Endothelial cell of umbilical vein (primary cell): ENCODE results near the gene COL4A2. TPM values are rescaled to one million over a fixed set of nuclear protein-coding genes. Genes with fewer than 3 reads are reported as not detected.

Experiments
- BruUV-seq: library from RNA; stranded (reverse); fragments of 400-500 nt; replicated peaks from 2 replicates; lab custom pipeline; 2021; lab: Mats Ljungman, UMichigan
- CTCF ChIA-PET: fragments of 300-600, 350-600 bp; sonication (Branson Sonifier 250); formaldehyde crosslinking; loops from one replicate; lab custom pipeline; 2021; ENCODE audit warnings: antibody characterized with exemption, inconsistent platforms; lab: Charles Lee
- POLR2A ChIA-PET: fragments of 300-600, 350-600 bp; sonication (Branson Sonifier 250); formaldehyde crosslinking; loops from one replicate; lab custom pipeline; 2021; ENCODE audit warnings: antibody characterized with exemption, inconsistent platforms; lab: Charles Lee
- DNase-seq: peaks from one replicate; pipeline ENCODE4 v3.0.0-alpha.2; 2011; ENCODE audit warnings: low read depth, low spot score
- FAIRE-seq: peaks from 2 replicates; lab custom pipeline; 2011; peaks lifted over from hg19 to GRCh38; lab: Jason Lieb, UNC
- H2AFZ ChIP-seq: 2 replicates; pipeline ENCODE4 v1.6.0; 2012; ENCODE audit warnings: low read depth, low read length, control low read depth, inconsistent platforms
- H3K27ac ChIP-seq: 2 replicates; pipeline ENCODE4 v1.5.1; 2011; ENCODE audit warnings: low read depth, mild to moderate bottlenecking, control low read depth, low read length, moderate library complexity; ENCODE audit not compliant: insufficient read depth
- H3K27me3 ChIP-seq, 2 experiments: 2 replicates each; pipeline versions ENCODE4 v1.6.0 to v1.6.1; 2011; ENCODE audit warnings: low read length in 2 of 2, mixed read lengths in 1 of 2; ENCODE audit not compliant: control insufficient read depth in 2 of 2, insufficient read depth in 2 of 2
- H3K36me3 ChIP-seq, 2 experiments: 2 replicates in 1 of 2; 3 replicates in 1 of 2; pipeline ENCODE4 v1.5.1; 2011; ENCODE audit warnings: low read length in 2 of 2, mild to moderate bottlenecking in 1 of 2, moderate library complexity in 1 of 2; ENCODE audit not compliant: control insufficient read depth in 2 of 2, insufficient read depth in 2 of 2; ENCODE audit errors: extremely low read depth in 1 of 2
- H3K4me1 ChIP-seq: 3 replicates; pipeline ENCODE4 v1.5.1; 2011; ENCODE audit warnings: mild to moderate bottlenecking, low read length; ENCODE audit not compliant: control insufficient read depth, insufficient read depth; ENCODE audit errors: extremely low read depth
- H3K4me2 ChIP-seq: 2 replicates; pipeline ENCODE4 v1.6.1; 2011; ENCODE audit warnings: low read length, control low read depth, mixed read lengths; ENCODE audit not compliant: insufficient read depth
- H3K4me3 ChIP-seq, 3 experiments: fragments of 200-600 bp in 1 of 3; sonication (generic), shearing (Covaris generic) in 1 of 3; replicated peaks in 1 of 3; 2 replicates each; pipeline ENCODE4 v1.5.1; 2011 to 2016; ENCODE audit warnings: control low read depth in 3 of 3, low read length in 3 of 3, mild to moderate bottlenecking in 2 of 3, inconsistent platforms in 1 of 3, low read depth in 1 of 3, moderate library complexity in 1 of 3; ENCODE audit not compliant: insufficient read depth in 1 of 3
- H3K79me2 ChIP-seq: 2 replicates; pipeline ENCODE4 v1.6.0; 2012; ENCODE audit warnings: low read length, inconsistent platforms; ENCODE audit not compliant: control insufficient read depth, insufficient read depth
- H3K9ac ChIP-seq: replicated peaks from 2 replicates; pipeline ENCODE3; 2011; ENCODE audit warnings: low read length, control low read depth; ENCODE audit not compliant: insufficient read depth; ENCODE audit errors: extremely low read depth
- H3K9me1 ChIP-seq: replicated peaks from 3 replicates; pipeline ENCODE4 v1.6.0; 2011; ENCODE audit warnings: mild to moderate bottlenecking, low read length; ENCODE audit not compliant: control insufficient read depth, insufficient read depth; ENCODE audit errors: extremely low read depth
- H3K9me3 ChIP-seq: replicated peaks from 2 replicates; pipeline ENCODE4 v1.5.1; 2012; ENCODE audit warnings: low read length, inconsistent platforms; ENCODE audit not compliant: control insufficient read depth, insufficient read depth
- H4K20me1 ChIP-seq: replicated peaks from 2 replicates; pipeline ENCODE3; 2011; ENCODE audit warnings: mild to moderate bottlenecking, low read length; ENCODE audit not compliant: control insufficient read depth, insufficient read depth; ENCODE audit errors: extremely low read depth
- EZH2 ChIP-seq: IDR thresholded peaks from 2 replicates; pipeline ENCODE4 v1.6.1; 2012; ENCODE audit warnings: borderline replicate concordance, low read depth, mild to moderate bottlenecking, moderate library complexity, low read length, inconsistent platforms; ENCODE audit not compliant: severe bottlenecking
- FOS ChIP-seq: IDR thresholded peaks from 2 replicates; pipeline ENCODE4 v1.6.1; 2011; ENCODE audit warnings: mild to moderate bottlenecking, low read length, moderate library complexity, borderline replicate concordance; ENCODE audit not compliant: insufficient read depth
- JUN ChIP-seq: IDR thresholded peaks from 2 replicates; pipeline ENCODE4 v1.6.1; 2011; ENCODE audit warnings: borderline replicate concordance, low read depth; ENCODE audit not compliant: insufficient read length, insufficient read depth
- MYC ChIP-seq: IDR thresholded peaks from one replicate; pipeline ENCODE4 v1.6.1; 2011; ENCODE audit warnings: mild to moderate bottlenecking, low read depth, low read length
- POLR2AphosphoS5 ChIP-seq: IDR thresholded peaks from 2 replicates; pipeline ENCODE4 v1.6.1; 2012; ENCODE audit warnings: low read depth, mild to moderate bottlenecking, control low read depth, low read length, moderate library complexity; ENCODE audit not compliant: insufficient read depth
- dilution Hi-C: fragments of 300-500 bp; cut with MboI; formaldehyde crosslinking; loops from one replicate; pipeline ENCODE4 v1.15.0; 2019; ENCODE audit warnings: low sequenced_read_pairs; ENCODE audit not compliant: extremely low pct_ligation_motif_present
- intact Hi-C: fragments of 100-400 bp; cut with micrococcal nuclease; formaldehyde crosslinking; loops from one replicate; pipeline ENCODE4 v1.10.0; 2022
- polyA plus RNA-seq, 4 experiments: library from polyadenylated mRNA; depleted of rRNA in 3 of 4; stranded (reverse) in 3 of 4; unstranded in 1 of 4; fragments of >200 nt; gene quantifications; 2 replicates each; pipeline versions ENCODE4 v1.2.1 to v1.2.3, GENCODE V29; 2011 to 2012; ENCODE audit warnings: missing spikeins in 1 of 4
- total RNA-seq: library from RNA; stranded (reverse); gene quantifications from 2 replicates; pipeline ENCODE4 v1.2.3, GENCODE V29; 2021
- TF ChIP-seq, protein P1 (sequence below), 2 donors: IDR thresholded peaks; 1 replicate in 1 of 2; 2 replicates in 1 of 2; pipeline ENCODE4 v1.5.1; 2011; ENCODE audit warnings: low read length in 2 of 2, mild to moderate bottlenecking in 2 of 2, moderate library complexity in 2 of 2, control low read depth in 1 of 2, inconsistent platforms in 1 of 2, low read depth in 1 of 2; ENCODE audit not compliant: insufficient read depth in 1 of 2; ENCODE audit errors: extremely low read depth in 1 of 2
- TF ChIP-seq, protein P2 (sequence below): IDR thresholded peaks from 2 replicates; pipeline ENCODE4 v1.6.1; 2011; ENCODE audit not compliant: insufficient read depth, insufficient read length

The COL4A2 gene
- total and polyA plus RNA-seq, 2 donors (not counting 3 experiments of a cell fraction or from before 2014, with no cell fraction given) = 792 to 940 TPM

- Histone ChIP-seq H3K4me3 (no peak overlapping the region), H2AFZ (no peak overlapping the region), H3K9ac (no peak overlapping the region), H3K9me3 (no peaks in the 10 kb centered on the region), H3K27ac (peak overlapping the region; percentile 54), H3K9me1 (no peaks in the 10 kb centered on the region), H3K27me3 (no peaks in the 10 kb centered on the region), H3K36me3 (peaks cover 0 to 4% of the 10 kb centered on the region in 2 experiments), H3K4me1 (peaks cover 67% of the 10 kb centered on the region), H4K20me1 (peaks cover 3% of the 10 kb centered on the region), H3K4me2 (no peak overlapping the region), H3K79me2 (peaks cover 49% of the 10 kb centered on the region)
- FAIRE-seq = peak; percentile 38
- dilution Hi-C loops (no loop called here), intact Hi-C loops (no loop called here)
- no peak for TF ChIP-seq POLR2AphosphoS5
- no peak for TF ChIP-seq MYC
- TF ChIP-seq, protein P1, sequence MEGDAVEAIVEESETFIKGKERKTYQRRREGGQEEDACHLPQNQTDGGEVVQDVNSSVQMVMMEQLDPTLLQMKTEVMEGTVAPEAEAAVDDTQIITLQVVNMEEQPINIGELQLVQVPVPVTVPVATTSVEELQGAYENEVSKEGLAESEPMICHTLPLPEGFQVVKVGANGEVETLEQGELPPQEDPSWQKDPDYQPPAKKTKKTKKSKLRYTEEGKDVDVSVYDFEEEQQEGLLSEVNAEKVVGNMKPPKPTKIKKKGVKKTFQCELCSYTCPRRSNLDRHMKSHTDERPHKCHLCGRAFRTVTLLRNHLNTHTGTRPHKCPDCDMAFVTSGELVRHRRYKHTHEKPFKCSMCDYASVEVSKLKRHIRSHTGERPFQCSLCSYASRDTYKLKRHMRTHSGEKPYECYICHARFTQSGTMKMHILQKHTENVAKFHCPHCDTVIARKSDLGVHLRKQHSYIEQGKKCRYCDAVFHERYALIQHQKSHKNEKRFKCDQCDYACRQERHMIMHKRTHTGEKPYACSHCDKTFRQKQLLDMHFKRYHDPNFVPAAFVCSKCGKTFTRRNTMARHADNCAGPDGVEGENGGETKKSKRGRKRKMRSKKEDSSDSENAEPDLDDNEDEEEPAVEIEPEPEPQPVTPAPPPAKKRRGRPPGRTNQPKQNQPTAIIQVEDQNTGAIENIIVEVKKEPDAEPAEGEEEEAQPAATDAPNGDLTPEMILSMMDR (IDR thresholded peaks at IDR 0.05; ENCODE audit: extremely low read depth in 1 of 2, insufficient read depth in 1 of 2, low read depth in 1 of 2, low read length in 2 of 2) = no peak
- no peak for TF ChIP-seq FOS
- peak; percentile 29 for TF ChIP-seq JUN
- no peak for TF ChIP-seq EZH2
- TF ChIP-seq, protein P2, sequence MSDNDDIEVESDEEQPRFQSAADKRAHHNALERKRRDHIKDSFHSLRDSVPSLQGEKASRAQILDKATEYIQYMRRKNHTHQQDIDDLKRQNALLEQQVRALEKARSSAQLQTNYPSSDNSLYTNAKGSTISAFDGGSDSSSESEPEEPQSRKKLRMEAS = no peak
- BruUV-seq = no TSS peak
- POLR2A ChIA-PET = no interaction called here
- CTCF ChIA-PET = interaction anchor here (1.0 to 2.1 kb wide), 5 partner anchors 18 to 190 kb away, joined by 3 to 9 read pairs (median 6); partner anchors contain the start of genes COL4A1 and COL4A2
- peak; percentile 22 for DNase-seq
Observed at GRCh38 chr13:110265682-110266430, 41.2 kb upstream of the COL4A2 start.
